ENCODE data around the gene ADCYAP1R1.

GRCh38 chr7:31096198-31096876 lies 44.2 kb downstream of the ADCYAP1R1 start:
- TF ChIP-seq CTCF (IDR thresholded peaks at IDR 0.05; ENCODE audit: control extremely low read depth in 1 of 3, insufficient read depth in 1 of 3, low read depth in 1 of 3, low read length in 3 of 3) (no peak), HDAC2 (IDR thresholded peaks at IDR 0.05; ENCODE audit: borderline replicate concordance in 1 of 2, low read depth in 2 of 2, low read length in 2 of 2) (no peak)
